AG20443 (cell line): ENCODE measurements around the gene PHETA1.

ENCODE experiments used
- DNase-seq: peaks from one replicate; pipeline ENCODE4 v3.0.0; 2012; ENCODE audit warnings: low spot score, mixed read lengths

The PHETA1 gene

GRCh38 chr12:111368788-111369495 is at the start of gene PHETA1:
TSS of gene PHETA1 (minus strand) at chr12:111369095. CDS start at chr12:111363427, 5,668 bp downstream.
- peak; percentile 98 for DNase-seq

- no peak for DNase-seq
Observed at GRCh38 chr12:111418594-111418880, 49.6 kb upstream of the PHETA1 start.

- DNase-seq = no peak
Observed at GRCh38 chr12:111417784-111418593, 49.1 kb upstream of the PHETA1 start.

GRCh38 chr12:111417290-111417689 is 48.4 kb upstream of the PHETA1 start:
- DNase-seq = no peak

GRCh38 chr12:111414711-111415252 is 45.9 kb upstream of the PHETA1 start:
- DNase-seq = no peak

- DNase-seq = peak; percentile 46
Observed at GRCh38 chr12:111413442-111414086, 44.7 kb upstream of the PHETA1 start.

- DNase-seq = no peak
Observed at GRCh38 chr12:111412830-111413441, 44.0 kb upstream of the PHETA1 start.

- peak; percentile 25 for DNase-seq
Observed at GRCh38 chr12:111412007-111412829, 43.3 kb upstream of the PHETA1 start.

- no peak for DNase-seq
Observed at GRCh38 chr12:111411185-111411764, 42.4 kb upstream of the PHETA1 start.

GRCh38 chr12:111410431-111411184 is 41.7 kb upstream of the PHETA1 start:
- DNase-seq = peak; percentile 43

GRCh38 chr12:111409780-111410430 is 41.0 kb upstream of the PHETA1 start:
- peak; percentile 51 for DNase-seq

GRCh38 chr12:111409403-111409779 is 40.5 kb upstream of the PHETA1 start:
- DNase-seq = peak; percentile 33

GRCh38 chr12:111408686-111409402 is 39.9 kb upstream of the PHETA1 start:
- DNase-seq = no peak

- DNase-seq = no peak
Observed at GRCh38 chr12:111408116-111408440, 39.2 kb upstream of the PHETA1 start.

GRCh38 chr12:111407377-111408115 is 38.7 kb upstream of the PHETA1 start:
- DNase-seq = no peak

- no peak for DNase-seq
Observed at GRCh38 chr12:111406474-111407376, 37.8 kb upstream of the PHETA1 start.

GRCh38 chr12:111405859-111406473 is 37.1 kb upstream of the PHETA1 start, which contains the start of gene SH2B3:
TSS of gene SH2B3 (plus strand) at chr12:111405923. CDS start at chr12:111418146, 12,223 bp downstream.
- DNase-seq = no peak
